Measurements from ENCODE around the gene MFSD1. TPM values are rescaled to one million over a fixed set of nuclear protein-coding genes. Genes with fewer than 3 reads are reported as not detected.

MFSD1 gene
- total and polyA plus RNA-seq, 2 of the 8 experiments (the other 6 are each of a cell fraction or from before 2014, with no cell fraction given) = 9.3 to 11.5 TPM

DNA sequence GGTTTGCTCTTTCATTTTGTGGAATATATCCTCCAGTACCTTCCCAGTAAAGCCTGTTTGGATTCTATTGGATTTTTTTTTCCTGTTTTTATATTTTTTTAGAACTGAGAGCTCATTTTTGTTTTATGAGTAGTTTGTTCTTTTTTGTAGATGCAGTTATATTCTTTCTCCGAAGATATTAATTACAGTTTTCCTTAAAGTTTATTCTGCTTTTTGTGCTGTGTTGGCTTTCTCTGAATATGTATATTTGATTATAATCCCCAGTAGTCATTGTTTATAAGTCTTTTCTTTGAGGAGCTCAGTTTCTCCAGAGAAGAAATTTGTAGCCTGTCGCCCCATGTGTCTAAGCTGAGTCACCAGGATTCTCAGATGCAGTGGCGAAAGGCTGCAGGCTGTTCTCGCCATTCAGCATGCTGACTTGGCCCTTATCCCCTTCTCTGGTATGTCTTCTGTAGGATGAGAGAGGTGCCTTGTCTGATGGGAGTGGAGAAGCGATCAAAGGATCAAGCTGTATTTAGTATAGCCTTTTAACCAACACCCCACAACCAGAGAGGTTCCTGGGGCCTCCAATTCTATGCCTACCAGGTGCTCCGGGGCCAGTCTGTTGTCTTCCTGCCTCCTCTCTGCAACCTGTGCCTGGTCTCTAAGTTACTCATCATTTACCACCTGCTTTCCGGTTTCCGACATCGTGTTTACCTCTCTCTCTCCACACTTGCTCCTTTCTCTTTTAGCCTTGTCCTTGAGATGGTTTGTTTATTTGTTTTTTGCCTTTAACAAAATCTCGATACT, 31.7 kb upstream of the MFSD1 start:
- no peak overlapping the region for H3K9ac ChIP-seq (replicated peaks in 1 of 4; ENCODE audit: extremely low read depth in 1 of 4, low read depth in 3 of 4, low read length in 3 of 4)
- H3K4me2 ChIP-seq (ENCODE audit: insufficient read depth in 1 of 2, low read depth in 2 of 2, low read length in 2 of 2) = no peak overlapping the region
- H2BK5ac ChIP-seq (ENCODE audit: low read depth, low read length) = no peak overlapping the region
- H2AFZ ChIP-seq (ENCODE audit: low read length) = no peak overlapping the region
- no peak overlapping the region for H3K56ac ChIP-seq (replicated peaks; ENCODE audit: insufficient read length, low read depth, low read length)
- no peaks in the 10 kb centered on the region for H3K79me2 ChIP-seq (ENCODE audit: control insufficient read depth in 1 of 2, insufficient read depth in 2 of 2, low read length in 2 of 2)
- ChIA-PET CTCF (ENCODE audit: partially characterized antibody) (interaction anchor here (0.9 kb wide), 1 partner anchor 25 kb away, joined by 3 read pairs; no protein-coding TSS in a partner anchor), POLR2A (ENCODE audit: partially characterized antibody) (interaction anchor here (0.6 kb wide), 1 partner anchor 10 kb away, joined by 3 read pairs; no protein-coding TSS in a partner anchor)
- H3K14ac ChIP-seq (ENCODE audit: insufficient read length) = no peak overlapping the region
- no peak overlapping the region for H3K4ac ChIP-seq (replicated peaks; ENCODE audit: insufficient read length, low read depth, low read length)
- H4K8ac ChIP-seq (ENCODE audit: extremely low read depth, insufficient read depth, low read length) = no peak overlapping the region
- H2AK5ac ChIP-seq (ENCODE audit: low read depth, low read length) = no peak overlapping the region
- H3K79me1 ChIP-seq (ENCODE audit: low read depth, low read length) = no peaks in the 10 kb centered on the region
- DNase-seq (ENCODE audit: low read depth in 1 of 2, low spot score in 2 of 2) (no peak), FAIRE-seq (no peak)
- H2BK12ac ChIP-seq (ENCODE audit: low read depth, low read length) = no peak overlapping the region
- H3K9me3 ChIP-seq (ENCODE audit: insufficient read depth in 2 of 2, low read depth in 1 of 2, low read length in 1 of 2) = no peaks in the 10 kb centered on the region
- H3K23me2 ChIP-seq (ENCODE audit: low read depth, low read length) = no peaks in the 10 kb centered on the region
- no peaks in the 10 kb centered on the region for H3K27me3 ChIP-seq (replicated peaks in 1 of 4; ENCODE audit: control insufficient read depth in 3 of 4, extremely low read depth in 1 of 4, insufficient read depth in 3 of 4, low read length in 3 of 4)
- 88% methylated on average over 10 of the region's 10 CpGs; no CpG with 5 or more reads in 1 of the 2 experiments for WGBS, 2 experiments (ENCODE audit: extremely low coverage in 1 of 2, insufficient coverage in 1 of 2, insufficient read length in 1 of 2, insufficient replicate concordance in 2 of 2, low coverage in 1 of 2, low lambda C conversion rate in 2 of 2, missing lambda C conversion rate in 1 of 2)
- no peak overlapping the region for H3K18ac ChIP-seq (ENCODE audit: extremely low read depth, low read length)
- no peak overlapping the region for H3K27ac ChIP-seq (ENCODE audit: low read depth, low read length)
- H2BK20ac ChIP-seq (ENCODE audit: low read length) = no peak overlapping the region
- no peaks in the 10 kb centered on the region for H4K20me1 ChIP-seq (replicated peaks in 1 of 2; ENCODE audit: control insufficient read depth in 1 of 2, insufficient read depth in 2 of 2, low read length in 2 of 2)
- H4K5ac ChIP-seq (ENCODE audit: insufficient read length, low read depth, low read length) = no peak overlapping the region
- H2BK120ac ChIP-seq (replicated peaks; ENCODE audit: low read depth, low read length) = no peak overlapping the region
- H3K4me1 ChIP-seq (replicated peaks in 1 of 4; ENCODE audit: control insufficient read depth in 3 of 4, insufficient read depth in 4 of 4, low read length in 3 of 4) = peaks cover 3 to 7% (median 7%) of the 10 kb centered on the region in 4 experiments; a peak in 4 of 7 replicates
- no peak overlapping the region for H3K4me3 ChIP-seq (ENCODE audit: extremely low read depth in 1 of 4, insufficient read depth in 2 of 4, low read depth in 3 of 4, low read length in 4 of 4)
- no peaks in the 10 kb centered on the region for H3K36me3 ChIP-seq (ENCODE audit: control insufficient read depth in 2 of 4, insufficient read depth in 4 of 4, low read length in 3 of 4)
- no peak overlapping the region for H2BK15ac ChIP-seq (ENCODE audit: low read length)
- H3K23ac ChIP-seq (ENCODE audit: insufficient read length) = no peak overlapping the region
- no peak overlapping the region for H4K91ac ChIP-seq (replicated peaks; ENCODE audit: insufficient read length, low read length)
- no peak for TF ChIP-seq SRF (IDR thresholded peaks at IDR 0.05; ENCODE audit: low read depth, low read length)
- 0 out of 2 replicates have a peak, but pooled peaks have one; percentile 63 for TF ChIP-seq TCF12 (IDR thresholded peaks at IDR 0.05; ENCODE audit: low read depth, low read length)

Data from H1 (cell line).